Endodermal cell (in vitro differentiated cells): ENCODE results near the gene XAB2. TPM values are rescaled to one million over a fixed set of nuclear protein-coding genes. Genes with fewer than 3 reads are reported as not detected.

Source experiments
- DNase-seq: peaks from one replicate; pipeline ENCODE4 v3.0.0-alpha.2; 2017
- H3K27ac ChIP-seq: 2 replicates; pipeline ENCODE4 v1.5.1; 2013; ENCODE audit warnings: mild to moderate bottlenecking, low read depth, low read length, moderate library complexity
- H3K27me3 ChIP-seq: 2 replicates; pipeline ENCODE4 v1.6.1; 2013; ENCODE audit warnings: mild to moderate bottlenecking, low read length, moderate library complexity; ENCODE audit not compliant: insufficient read depth, control insufficient read depth, poor library complexity, severe bottlenecking
- H3K36me3 ChIP-seq: 2 replicates; pipeline ENCODE4 v1.7.0; 2013; ENCODE audit warnings: mild to moderate bottlenecking, low read length, moderate library complexity; ENCODE audit not compliant: control insufficient read depth, insufficient read depth
- H3K4me1 ChIP-seq: one replicate; pipeline ENCODE4 v1.7.0; 2013; ENCODE audit warnings: low read length; ENCODE audit not compliant: control insufficient read depth, insufficient read depth
- H3K4me3 ChIP-seq: 2 replicates; pipeline ENCODE4 v1.5.1; 2013; ENCODE audit warnings: mild to moderate bottlenecking, low read length, moderate library complexity
- H3K9ac ChIP-seq: 2 replicates; pipeline ENCODE4 v1.6.1; 2013; ENCODE audit warnings: mild to moderate bottlenecking, low read length, moderate library complexity; ENCODE audit not compliant: poor library complexity, severe bottlenecking; ENCODE audit errors: extremely low read depth
- H3K9me3 ChIP-seq: 2 replicates; pipeline ENCODE4 v1.6.1; 2013; ENCODE audit warnings: mild to moderate bottlenecking, low read length, moderate library complexity; ENCODE audit not compliant: control insufficient read depth
- H3K27ac Mint-ChIP-seq: 2 replicates; pipeline ENCODE4 v1.8.0; 2020; ENCODE audit warnings: mixed read lengths
- H3K27me3 Mint-ChIP-seq: 2 replicates; pipeline ENCODE4 v1.8.0; 2021; ENCODE audit warnings: mild to moderate bottlenecking, mixed read lengths; ENCODE audit not compliant: insufficient read depth
- H3K36me3 Mint-ChIP-seq: 2 replicates; pipeline ENCODE4 v1.8.0; 2020; ENCODE audit warnings: low read depth, mixed read lengths
- H3K4me1 Mint-ChIP-seq: 2 replicates; pipeline ENCODE4 v1.8.0; 2020; ENCODE audit warnings: mixed read lengths
- H3K4me3 Mint-ChIP-seq: 2 replicates; pipeline ENCODE4 v1.8.0; 2020; ENCODE audit warnings: mild to moderate bottlenecking, moderate library complexity, mixed read lengths
- H3K9me3 Mint-ChIP-seq: 2 replicates; pipeline ENCODE4 v1.8.0; 2020; ENCODE audit warnings: mild to moderate bottlenecking, mixed read lengths
- WGBS, 2 experiments: methylation state at CpG; one replicate each; pipeline versions ENCODE4 v1.1.5 to v1.1.7; 2013; ENCODE audit warnings: missing lambda C conversion rate in 2 of 2, mixed read lengths in 1 of 2; ENCODE audit not compliant: insufficient coverage in 1 of 2, insufficient read length in 1 of 2; 5-methylcytosine and 5-hydroxymethylcytosine counted together
- total RNA-seq, 2 donors: library from RNA; stranded (reverse); fragmentation: NEBNext Ultra II Directional in 1 of 2; extraction: Animal tissue kit (Norgen Biotek cat#: 25700) in 1 of 2; gene quantifications; 2 replicates in 1 of 2; 3 replicates in 1 of 2; pipeline ENCODE4 v1.2.1, GENCODE V29; 2021
- TF ChIP-seq, protein P1 (sequence below): fragments of 200-600 bp; sonication (generic); conservative IDR thresholded peaks from 2 replicates; pipeline ENCODE4 v1.5.0; 2021; ENCODE audit warnings: antibody characterized with exemption, mild to moderate bottlenecking

The XAB2 gene
- total RNA-seq, 2 donors from 2014 or later: 44.3 to 46.6 TPM

DNA sequence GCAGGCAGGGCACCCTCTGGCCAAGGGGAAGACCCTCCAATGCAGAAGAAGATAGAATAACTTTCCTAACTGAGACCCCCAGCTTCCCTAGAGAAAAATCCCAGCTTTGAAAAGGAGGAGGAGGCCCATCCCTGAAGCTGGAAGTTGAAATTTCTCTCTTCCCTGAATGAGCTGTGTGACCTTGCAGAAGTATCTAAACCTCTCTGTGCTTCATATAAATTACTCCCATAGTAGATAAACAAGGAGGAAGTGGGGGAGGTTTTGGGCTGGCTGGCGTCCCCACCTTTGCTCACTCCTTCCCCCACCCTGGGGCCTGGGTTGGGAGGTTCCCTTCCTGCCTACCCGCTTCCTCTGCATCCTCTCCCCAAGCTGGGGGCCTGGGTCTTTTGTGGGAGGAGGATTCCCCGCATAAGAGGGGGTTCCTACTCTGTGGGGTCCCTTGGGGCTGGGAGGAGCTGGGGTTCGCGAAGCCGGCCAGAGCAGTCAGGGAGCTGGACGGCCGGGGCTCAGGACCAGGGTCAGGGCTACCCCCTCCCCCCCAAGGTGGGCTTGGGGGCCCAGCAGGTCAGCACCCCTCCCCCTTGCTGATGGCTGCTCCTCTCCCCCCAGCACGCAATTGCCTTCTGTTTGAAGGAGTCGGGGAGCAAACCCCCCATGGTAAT lies 22.0 kb downstream of the XAB2 start:
- H3K4me3 ChIP-seq: no peak overlapping the region
- H3K4me1 ChIP-seq: no peaks in the 10 kb centered on the region
- H3K27me3 ChIP-seq: no peaks in the 10 kb centered on the region
- peaks cover 47% of the 10 kb centered on the region for H3K36me3 Mint-ChIP-seq
- H3K9me3 ChIP-seq: no peaks in the 10 kb centered on the region
- H3K4me1 Mint-ChIP-seq: peaks cover under 1% of the 10 kb centered on the region
- peaks cover 18% of the 10 kb centered on the region for H3K36me3 ChIP-seq
- 86 to 100% methylated on average over 1 to 6 of the region's 10 CpGs for WGBS, 2 experiments
- no peaks in the 10 kb centered on the region for H3K27me3 Mint-ChIP-seq
- H3K27ac Mint-ChIP-seq: no peak overlapping the region
- H3K9ac ChIP-seq: no peak overlapping the region
- no peak overlapping the region for H3K27ac ChIP-seq
- peaks cover 3% of the 10 kb centered on the region for H3K9me3 Mint-ChIP-seq
- TF ChIP-seq, protein P1, sequence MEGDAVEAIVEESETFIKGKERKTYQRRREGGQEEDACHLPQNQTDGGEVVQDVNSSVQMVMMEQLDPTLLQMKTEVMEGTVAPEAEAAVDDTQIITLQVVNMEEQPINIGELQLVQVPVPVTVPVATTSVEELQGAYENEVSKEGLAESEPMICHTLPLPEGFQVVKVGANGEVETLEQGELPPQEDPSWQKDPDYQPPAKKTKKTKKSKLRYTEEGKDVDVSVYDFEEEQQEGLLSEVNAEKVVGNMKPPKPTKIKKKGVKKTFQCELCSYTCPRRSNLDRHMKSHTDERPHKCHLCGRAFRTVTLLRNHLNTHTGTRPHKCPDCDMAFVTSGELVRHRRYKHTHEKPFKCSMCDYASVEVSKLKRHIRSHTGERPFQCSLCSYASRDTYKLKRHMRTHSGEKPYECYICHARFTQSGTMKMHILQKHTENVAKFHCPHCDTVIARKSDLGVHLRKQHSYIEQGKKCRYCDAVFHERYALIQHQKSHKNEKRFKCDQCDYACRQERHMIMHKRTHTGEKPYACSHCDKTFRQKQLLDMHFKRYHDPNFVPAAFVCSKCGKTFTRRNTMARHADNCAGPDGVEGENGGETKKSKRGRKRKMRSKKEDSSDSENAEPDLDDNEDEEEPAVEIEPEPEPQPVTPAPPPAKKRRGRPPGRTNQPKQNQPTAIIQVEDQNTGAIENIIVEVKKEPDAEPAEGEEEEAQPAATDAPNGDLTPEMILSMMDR: no peak
- H3K4me3 Mint-ChIP-seq: no peak overlapping the region
- DNase-seq: no peak

DNA sequence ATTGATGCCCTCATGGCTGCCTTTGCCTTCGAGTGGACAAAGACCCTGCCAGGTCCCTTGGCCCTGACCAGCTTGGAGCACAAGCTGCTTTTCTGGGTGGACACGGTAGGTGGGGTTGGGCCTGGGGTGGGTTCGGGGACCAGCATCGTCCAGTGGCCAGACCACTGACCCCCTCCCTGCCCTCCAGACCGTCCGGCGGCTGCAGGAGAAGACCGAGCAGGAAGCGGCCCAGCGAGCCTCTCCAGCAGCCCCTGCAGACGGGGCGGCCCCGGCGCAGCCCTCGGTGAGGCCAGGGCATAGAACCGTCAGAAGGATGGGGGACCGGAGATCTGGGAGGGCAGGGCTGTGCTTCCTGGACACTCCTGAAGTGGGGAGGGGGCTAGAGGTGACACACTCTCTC lies 23.1 kb downstream of the XAB2 start:
- TF ChIP-seq, protein P1: no peak
- WGBS, 2 experiments: 95 to 97% methylated on average over 11 to 17 of the region's 17 CpGs
- Histone ChIP-seq H3K27ac (no peak overlapping the region), H3K9me3 (no peaks in the 10 kb centered on the region), H3K27me3 (no peaks in the 10 kb centered on the region), H3K4me3 (no peak overlapping the region), H3K36me3 (peaks cover 18% of the 10 kb centered on the region), H3K9ac (no peak overlapping the region), H3K4me1 (no peaks in the 10 kb centered on the region)
- H3K4me1 Mint-ChIP-seq: peaks cover 5% of the 10 kb centered on the region
- H3K4me3 Mint-ChIP-seq: no peak overlapping the region
- peaks cover 3% of the 10 kb centered on the region for H3K9me3 Mint-ChIP-seq
- no peak overlapping the region for H3K27ac Mint-ChIP-seq
- H3K27me3 Mint-ChIP-seq: no peaks in the 10 kb centered on the region
- DNase-seq: no peak
- peaks cover 49% of the 10 kb centered on the region for H3K36me3 Mint-ChIP-seq

DNA sequence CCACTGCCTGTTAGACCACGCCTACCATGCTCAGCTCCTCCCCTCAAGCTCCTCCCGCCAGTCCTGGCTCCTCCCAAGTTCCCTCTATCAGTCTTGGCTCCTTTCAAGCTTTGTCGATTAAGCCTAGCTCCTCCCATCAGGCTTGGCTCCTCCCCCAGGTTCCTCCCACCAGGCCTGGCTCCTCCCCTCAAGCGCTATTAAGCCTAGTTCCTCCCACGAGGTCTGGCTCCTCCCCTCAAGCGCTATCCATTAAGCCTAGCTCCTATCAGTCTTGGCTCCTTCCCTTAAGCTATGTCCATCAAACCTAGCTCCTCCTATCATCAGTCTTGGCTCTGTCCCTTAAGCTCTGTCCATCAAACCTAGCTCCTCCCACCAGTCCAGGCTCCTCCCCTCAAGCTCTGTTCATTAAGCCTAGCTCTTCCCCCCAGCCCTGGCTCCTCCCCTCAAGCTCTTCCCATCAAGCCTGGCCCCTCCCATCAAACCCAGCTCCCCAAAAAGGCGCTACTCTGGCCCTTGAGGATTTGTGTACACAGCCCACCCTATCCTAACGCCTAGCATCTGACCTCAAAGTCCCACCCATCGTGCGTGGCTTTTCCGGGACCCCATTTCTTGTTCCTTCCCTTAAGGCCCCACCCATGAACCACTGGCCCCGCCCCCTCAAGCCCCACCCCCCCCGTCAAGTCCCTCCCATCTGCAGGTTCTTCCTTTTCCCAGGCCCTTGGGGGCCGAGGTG lies 23.7 kb downstream of the XAB2 start:
- Mint-ChIP-seq H3K27ac (no peak overlapping the region), H3K4me1 (peaks cover 5% of the 10 kb centered on the region), H3K27me3 (no peaks in the 10 kb centered on the region), H3K4me3 (no peak overlapping the region), H3K9me3 (peaks cover 3% of the 10 kb centered on the region), H3K36me3 (peaks cover 45% of the 10 kb centered on the region)
- 90 to 93% methylated on average over 6 to 12 of the region's 14 CpGs for WGBS, 2 experiments
- peak; percentile 88 for DNase-seq
- H3K27ac ChIP-seq: no peak overlapping the region
- no peak overlapping the region for H3K4me3 ChIP-seq
- H3K4me1 ChIP-seq: no peaks in the 10 kb centered on the region
- H3K9ac ChIP-seq: no peak overlapping the region
- H3K9me3 ChIP-seq: no peaks in the 10 kb centered on the region
- peaks cover 18% of the 10 kb centered on the region for H3K36me3 ChIP-seq
- TF ChIP-seq, protein P1: no peak
- no peaks in the 10 kb centered on the region for H3K27me3 ChIP-seq
